H1 (cell line): ENCODE measurements around the gene ISX. TPM values are rescaled to one million over a fixed set of nuclear protein-coding genes. Genes with fewer than 3 reads are reported as not detected.

ENCODE experiments used
- CBX5 ChIP-seq: fragments of 300-800, 300-1000 bp; sonication (generic); IDR thresholded peaks from 2 replicates; pipeline ENCODE4 v1.7.1; 2016; ENCODE audit warnings: antibody characterized with exemption, low read length, low read depth
- GABPA ChIP-seq: IDR thresholded peaks from 2 replicates; pipeline ENCODE4 v1.6.1; 2011; ENCODE audit warnings: mild to moderate bottlenecking, low read length, moderate library complexity, borderline replicate concordance; ENCODE audit not compliant: insufficient read depth
- KDM5A ChIP-seq: fragments of 200-600 bp; IDR thresholded peaks from 2 replicates; pipeline ENCODE4 v1.7.1; 2012; ENCODE audit warnings: mild to moderate bottlenecking, low read length, inconsistent platforms, mixed read lengths
- PHF8 ChIP-seq: fragments of 200-600 bp; sonication (generic); conservative IDR thresholded peaks from 2 replicates; pipeline ENCODE4 v1.7.1; 2012; ENCODE audit warnings: low read depth, mild to moderate bottlenecking, inconsistent platforms, low read length, moderate library complexity
- TBP ChIP-seq: IDR thresholded peaks from 2 replicates; pipeline ENCODE4 v1.6.1; 2011; ENCODE audit warnings: low read depth, low read length, improper control_type of control experiment
- polyA plus RNA-seq, 7 experiments: library from polyadenylated mRNA; depleted of rRNA in 3 of 7; stranded (reverse) in 5 of 7; unstranded in 2 of 7; fragments of >200 nt in 5 of 7; fragments of 200-250 nt in 2 of 7; gene quantifications; 1 replicate in 5 of 7; 2 replicates in 1 of 7; 4 replicates in 1 of 7; pipeline versions ENCODE4 v1.2.1 to v1.2.3, GENCODE V29; 2011 to 2013; ENCODE audit warnings: missing spikeins in 2 of 7, mixed read lengths in 2 of 7
- total RNA-seq: library from RNA; stranded (reverse); fragmentation: NEBNext Ultra II Directional; extraction: Animal tissue kit (Norgen Biotek cat#: 25700); gene quantifications from 2 replicates; pipeline ENCODE4 v1.2.1, GENCODE V29; 2021

Gene ISX
- total and polyA plus RNA-seq, 2 of the 8 experiments (the other 6 are each of a cell fraction or from before 2014, with no cell fraction given) = not detected

- TF ChIP-seq PHF8 = no peak
- TF ChIP-seq CBX5 = no peak
- no peak for TF ChIP-seq GABPA
- TF ChIP-seq TBP = no peak
- no peak for TF ChIP-seq KDM5A
- TF ChIP-seq, all 59 proteins: peak for 0
Measured at GRCh38 chr22:35066768-35067167, 810 bp downstream of the ISX start (continued).
